Activated naive CD4-positive, alpha-beta T cell treated with anti-CD3 and anti-CD28 coated beads for 36 hours (primary cell): Measurements from ENCODE around the gene BAZ2B. TPM values are rescaled to one million over a fixed set of nuclear protein-coding genes. Genes with fewer than 3 reads are reported as not detected.

Source experiments
- CTCF ChIA-PET: fragments of 350-600 bp; sonication (Branson Sonifier 250); formaldehyde crosslinking; loops from one replicate; lab custom pipeline; 2021; ENCODE audit warnings: antibody characterized with exemption; lab: Charles Lee
- DNase-seq: peaks from one replicate; pipeline ENCODE4 v3.0.0-alpha.2; 2020
- H3K27ac Mint-ChIP-seq: one replicate; pipeline ENCODE4 v1.8.0; 2021; ENCODE audit warnings: mild to moderate bottlenecking, mixed read lengths
- H3K27me3 Mint-ChIP-seq: one replicate; pipeline ENCODE4 v1.8.0; 2021; ENCODE audit warnings: low read depth, mixed read lengths
- H3K36me3 Mint-ChIP-seq: one replicate; pipeline ENCODE4 v1.8.0; 2021; ENCODE audit warnings: low read depth, mixed read lengths
- H3K4me1 Mint-ChIP-seq: one replicate; pipeline ENCODE4 v1.8.0; 2021; ENCODE audit warnings: low read depth, mixed read lengths
- H3K4me3 Mint-ChIP-seq: one replicate; pipeline ENCODE4 v1.8.0; 2021; ENCODE audit warnings: mild to moderate bottlenecking, moderate library complexity, mixed read lengths
- H3K9me3 Mint-ChIP-seq: one replicate; pipeline ENCODE4 v1.8.0; 2021; ENCODE audit warnings: mixed read lengths
- intact Hi-C: fragments of 100-400 bp; cut with micrococcal nuclease; formaldehyde crosslinking; loops from one replicate; pipeline ENCODE4 v1.15.1; 2023
- total RNA-seq, 2 experiments: library from RNA; stranded (reverse); gene quantifications; one replicate each; pipeline ENCODE4 v1.2.3, GENCODE V29; 2021

BAZ2B gene
- total RNA-seq, 2 experiments from 2014 or later, result 8.3 to 9.7 TPM

DNA sequence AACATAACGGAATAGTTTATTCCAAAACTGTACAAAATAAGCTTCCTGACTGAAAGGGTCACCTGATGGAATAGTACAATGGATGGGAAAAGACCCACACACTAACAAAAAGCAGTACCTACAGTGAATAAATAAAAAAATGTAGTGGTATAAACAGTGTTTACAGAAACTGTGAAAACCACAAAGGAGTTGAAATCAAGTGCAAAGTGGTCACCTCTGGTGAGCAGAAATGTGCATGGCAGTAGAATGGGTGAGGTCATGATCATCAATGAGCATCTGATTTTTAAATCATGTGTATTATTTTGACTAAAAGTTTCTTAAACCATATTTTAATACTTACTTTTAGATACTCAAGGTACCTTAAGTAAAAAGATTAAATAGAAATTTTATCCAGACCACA lies 341.2 kb downstream of the BAZ2B start:
- CTCF ChIA-PET, result interaction anchor here (0.6 kb wide), 1 partner anchor 534 kb away, joined by 3 read pairs; no protein-coding TSS in a partner anchor
- DNase-seq, result no peak
- intact Hi-C loops, result no loop called here
- H3K27ac Mint-ChIP-seq, result no peak overlapping the region
- no peak overlapping the region for H3K4me3 Mint-ChIP-seq
- H3K36me3 Mint-ChIP-seq, result peaks cover 27% of the 10 kb centered on the region
- no peaks in the 10 kb centered on the region for H3K27me3 Mint-ChIP-seq
- H3K9me3 Mint-ChIP-seq, result no peaks in the 10 kb centered on the region
- peaks cover 2% of the 10 kb centered on the region for H3K4me1 Mint-ChIP-seq

GRCh38 chr2:159272156-159272555 lies 344.2 kb downstream of the BAZ2B start:
- no peaks in the 10 kb centered on the region for H3K27me3 Mint-ChIP-seq
- H3K36me3 Mint-ChIP-seq, result peaks cover 29% of the 10 kb centered on the region
- no peaks in the 10 kb centered on the region for H3K9me3 Mint-ChIP-seq
- intact Hi-C loops, result no loop called here
- peaks cover 2% of the 10 kb centered on the region for H3K4me1 Mint-ChIP-seq
- no peak for DNase-seq
- CTCF ChIA-PET, result no interaction called here
- no peak overlapping the region for H3K27ac Mint-ChIP-seq
- no peak overlapping the region for H3K4me3 Mint-ChIP-seq

DNA sequence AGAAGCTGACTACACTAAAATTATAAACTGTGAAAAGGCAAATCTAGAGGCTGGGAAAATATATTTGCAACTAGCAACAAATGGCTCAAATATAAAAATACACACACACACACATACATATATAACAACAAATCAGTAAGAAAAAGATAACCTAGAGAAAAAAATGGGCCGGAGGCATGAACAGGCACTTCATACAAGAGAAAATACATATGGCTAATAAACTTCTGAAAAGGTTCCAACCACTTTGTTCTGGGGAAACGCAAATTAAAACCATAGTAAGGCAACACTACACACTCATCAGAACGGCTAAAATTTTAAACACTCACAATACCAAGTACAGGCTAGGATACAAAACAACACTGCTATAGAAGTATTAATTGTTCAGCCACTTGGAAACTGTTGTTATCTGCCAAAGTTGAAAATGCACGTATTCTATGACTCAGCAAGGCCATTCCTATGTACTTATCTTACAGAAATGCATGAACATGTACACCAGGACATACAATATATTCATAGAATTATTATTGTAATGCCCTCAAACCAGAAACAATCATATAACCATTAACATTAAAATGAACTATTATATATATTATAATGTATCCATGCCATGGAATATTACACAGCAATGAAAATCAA lies 345.5 kb downstream of the BAZ2B start:
- CTCF ChIA-PET, result interaction anchor here (0.6 kb wide), 1 partner anchor 367 kb away, joined by 6 read pairs; no protein-coding TSS in a partner anchor
- intact Hi-C loops, result no loop called here
- no peak for DNase-seq
- Mint-ChIP-seq H3K4me3 (no peak overlapping the region), H3K27ac (no peak overlapping the region), H3K36me3 (peaks cover 31% of the 10 kb centered on the region), H3K9me3 (no peaks in the 10 kb centered on the region), H3K27me3 (no peaks in the 10 kb centered on the region), H3K4me1 (peaks cover 2% of the 10 kb centered on the region)

Other genes starting within 250 kb of the BAZ2B start
- gene MARCHF7, start 96.0 kb upstream of the BAZ2B start, total RNA-seq, result 10 to 100 TPM; 81.5 to 82.4 TPM
- gene CD302, start 181.7 kb upstream of the BAZ2B start, total RNA-seq, result under 1 TPM; 0.35 to 0.48 TPM